Kidney tubule cell (primary cell): ENCODE measurements around the gene ABLIM2.

Experiments used
- DNase-seq: peaks from one replicate; pipeline ENCODE4 v3.0.0-alpha.2; 2018; ENCODE audit warnings: low spot score

ABLIM2 gene

DNA sequence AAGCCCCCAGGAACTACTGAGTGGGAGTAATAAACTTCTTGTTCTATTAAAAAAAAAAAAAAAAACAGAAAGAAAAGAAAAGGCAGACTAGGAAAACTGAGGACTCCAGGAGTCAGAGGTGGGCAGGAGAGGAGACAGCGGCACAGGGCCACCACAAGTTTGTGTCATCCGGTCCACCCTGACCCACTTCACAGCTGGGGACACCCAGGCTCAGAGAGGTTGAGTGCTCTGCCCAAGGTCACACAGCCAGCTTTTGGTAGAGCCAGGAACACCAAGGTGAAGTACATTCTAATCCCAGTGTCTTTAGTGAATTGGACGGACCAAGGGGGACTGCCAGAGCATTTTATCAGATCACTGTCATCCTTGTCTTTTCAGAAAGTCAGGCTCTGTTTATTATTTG is 16.4 kb upstream of the ABLIM2 start:
- no peak for DNase-seq

DNA sequence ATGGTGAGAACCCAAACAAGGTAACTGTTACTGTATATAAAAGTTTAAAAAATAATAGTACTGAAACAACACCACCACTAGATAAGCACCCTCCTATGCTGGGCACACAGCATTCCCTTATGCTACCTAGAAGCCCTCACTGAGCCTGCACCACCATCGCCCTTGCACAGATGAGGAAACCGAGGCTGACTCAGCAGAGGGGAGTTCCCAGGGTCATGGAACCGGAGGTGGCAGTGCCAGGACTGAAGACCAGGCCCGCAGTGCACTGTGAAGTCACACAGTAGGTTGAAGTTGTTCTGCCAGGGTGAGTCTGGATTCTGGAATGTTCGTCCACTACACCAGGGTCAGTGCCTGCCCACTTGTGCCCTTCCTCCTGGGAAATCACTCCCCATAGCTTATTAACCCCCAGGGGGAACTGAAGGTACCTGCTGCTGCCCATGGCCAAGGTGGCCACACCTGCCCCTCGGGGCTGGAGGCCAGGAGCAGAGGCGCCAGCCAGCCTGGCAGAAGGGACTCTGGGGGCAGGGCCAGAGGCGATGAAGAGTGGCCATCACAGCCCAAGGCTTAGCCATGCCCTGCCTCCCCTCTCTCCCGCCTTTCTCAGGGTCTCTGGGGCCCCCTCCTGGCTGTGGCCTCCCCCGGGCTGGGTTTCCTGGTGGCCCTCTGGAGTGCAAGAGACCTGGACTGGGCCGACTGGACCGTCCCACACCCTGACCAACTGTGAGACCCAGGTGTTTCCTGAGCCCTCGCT is 15.1 kb upstream of the ABLIM2 start:
- peak; percentile 21 for DNase-seq

DNA sequence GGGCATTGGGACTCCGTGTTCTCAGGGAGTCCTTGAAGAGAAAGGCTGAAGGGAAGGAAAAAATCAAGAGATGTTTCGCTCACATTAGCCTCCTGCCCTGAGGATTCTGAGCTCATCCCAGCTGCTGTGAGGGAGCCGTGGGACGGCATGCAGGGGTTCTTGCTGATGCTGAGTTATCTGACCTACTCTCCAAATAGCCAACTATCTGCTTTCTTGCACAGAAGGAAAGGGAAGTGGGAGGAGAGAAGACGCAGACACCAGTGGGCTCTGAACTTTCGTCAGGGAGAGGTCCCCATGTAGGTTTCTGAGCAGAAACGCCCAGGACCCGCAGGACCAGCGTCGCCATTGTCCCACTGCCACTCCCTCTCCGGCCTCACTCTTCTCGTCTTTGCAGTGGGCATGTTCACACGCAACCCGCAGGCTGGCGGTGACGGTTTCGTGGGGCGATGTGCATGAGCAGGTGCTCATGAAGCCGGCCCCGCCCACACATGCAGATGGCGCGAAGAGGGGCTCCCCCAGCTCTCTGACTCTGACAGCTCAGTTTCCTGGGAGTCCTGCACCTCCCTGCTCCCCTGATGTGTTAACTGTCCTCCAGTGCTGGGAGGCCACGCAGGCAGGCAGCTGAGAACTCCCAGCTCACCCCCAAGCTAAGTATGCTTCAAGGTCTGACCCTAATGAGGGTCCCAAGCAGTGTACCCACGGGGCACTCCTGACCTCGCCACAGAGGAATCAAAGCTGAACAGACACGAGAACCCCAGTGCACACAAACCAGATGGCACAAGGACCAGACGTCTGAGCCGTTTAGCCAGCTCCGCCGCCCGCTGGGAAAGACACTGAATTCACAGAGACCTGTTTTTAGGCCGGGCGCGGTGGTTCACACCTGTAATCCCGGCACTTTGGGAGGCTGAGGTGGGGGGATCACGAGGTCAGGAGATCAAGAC is 13.6 kb upstream of the ABLIM2 start:
- no peak for DNase-seq

DNA sequence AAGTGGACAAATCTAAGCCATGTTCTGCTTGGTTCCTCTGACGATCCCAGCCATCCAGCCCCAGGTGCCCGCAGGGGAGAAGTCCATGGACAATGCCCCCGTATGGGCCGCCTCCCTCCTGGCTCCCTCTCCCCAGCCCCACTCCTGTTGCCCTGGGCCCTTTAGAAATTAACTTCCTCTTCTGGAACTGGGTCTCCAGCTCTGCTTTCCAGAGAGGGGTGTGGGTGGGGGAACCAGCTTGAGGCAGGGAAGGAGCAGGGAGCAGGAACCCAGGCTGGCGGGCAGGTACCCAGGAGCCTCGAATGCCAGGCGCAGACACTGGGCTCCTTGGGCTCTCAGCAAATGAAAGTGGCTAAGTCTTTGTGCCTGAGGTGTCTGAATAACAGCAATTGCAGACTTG is 12.7 kb upstream of the ABLIM2 start:
- no peak for DNase-seq

DNA sequence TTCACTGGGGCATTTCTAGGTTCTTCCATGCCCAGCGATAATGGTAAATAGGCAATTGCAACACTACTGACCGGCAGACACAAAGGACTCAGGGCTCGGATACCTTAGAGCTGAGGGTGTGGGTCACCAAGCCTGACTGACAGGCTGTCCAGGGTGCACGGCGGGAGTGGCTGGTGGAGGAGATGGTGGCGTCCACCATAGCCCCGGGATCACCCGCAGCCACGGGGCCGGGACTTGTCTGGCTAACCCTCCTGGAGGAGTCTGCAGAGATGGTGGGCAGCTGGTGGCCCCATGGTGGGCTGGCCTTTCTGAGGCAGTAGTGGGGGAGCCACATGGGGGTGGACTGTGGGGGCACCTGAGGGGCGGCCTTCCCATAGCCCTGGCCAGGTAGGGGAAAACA is 11.7 kb upstream of the ABLIM2 start:
- DNase-seq = no peak

DNA sequence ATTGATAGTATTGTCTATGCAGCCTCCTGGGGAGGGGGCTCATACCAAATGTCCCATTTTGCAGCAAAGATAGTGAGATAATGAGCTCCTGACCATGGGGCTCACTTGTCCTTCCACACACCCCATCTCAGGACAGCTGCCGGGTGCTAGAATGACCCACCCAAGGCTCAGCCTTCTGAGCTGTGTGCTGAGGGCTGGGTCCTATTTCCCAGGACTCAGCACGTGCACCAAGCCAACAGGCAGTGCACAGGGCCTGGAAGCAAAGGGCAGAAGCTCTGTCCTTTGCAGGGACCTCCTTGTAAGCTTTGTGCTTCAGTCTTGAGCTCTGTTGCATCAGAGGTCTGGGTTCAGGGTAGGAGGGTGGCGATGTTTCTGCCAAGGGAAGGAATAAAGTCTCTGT is 11.2 kb upstream of the ABLIM2 start:
- DNase-seq = no peak

DNA sequence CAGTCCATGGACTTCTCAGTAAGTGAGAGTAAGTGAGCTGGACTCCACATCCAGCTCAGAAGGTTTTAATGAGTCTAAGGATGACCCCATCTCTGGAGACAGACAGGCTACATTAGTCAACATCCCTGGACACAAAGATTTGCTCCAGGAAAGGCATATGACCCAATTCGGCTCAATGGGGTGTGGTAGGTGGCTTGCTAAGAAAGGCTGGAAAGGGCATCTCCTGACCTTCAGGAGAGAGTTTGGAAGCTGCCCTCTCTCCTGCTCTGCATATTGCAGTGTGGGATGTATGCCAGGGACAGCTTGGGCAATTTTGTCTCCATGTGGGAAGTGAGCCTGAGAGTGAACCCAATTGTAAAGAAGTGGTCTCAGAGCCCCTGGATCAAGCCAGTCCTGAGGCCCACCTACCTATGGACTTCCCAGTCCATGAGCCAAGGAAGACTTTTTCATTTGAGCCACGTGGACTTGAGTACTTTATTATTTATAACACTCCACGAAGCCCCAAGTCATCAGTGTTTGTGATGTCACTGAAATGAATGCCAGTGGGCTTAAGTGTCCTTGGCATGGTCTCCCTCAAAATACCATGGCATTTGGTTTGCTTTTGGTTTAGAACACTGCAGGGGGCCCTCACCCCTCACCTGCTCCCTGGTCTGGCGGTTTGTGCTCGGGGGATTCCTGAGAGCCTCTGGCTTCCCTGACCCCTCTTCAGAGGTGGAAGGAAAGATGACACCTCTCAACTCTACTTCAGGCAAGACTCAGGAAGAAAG is 10.4 kb upstream of the ABLIM2 start:
- DNase-seq = no peak

DNA sequence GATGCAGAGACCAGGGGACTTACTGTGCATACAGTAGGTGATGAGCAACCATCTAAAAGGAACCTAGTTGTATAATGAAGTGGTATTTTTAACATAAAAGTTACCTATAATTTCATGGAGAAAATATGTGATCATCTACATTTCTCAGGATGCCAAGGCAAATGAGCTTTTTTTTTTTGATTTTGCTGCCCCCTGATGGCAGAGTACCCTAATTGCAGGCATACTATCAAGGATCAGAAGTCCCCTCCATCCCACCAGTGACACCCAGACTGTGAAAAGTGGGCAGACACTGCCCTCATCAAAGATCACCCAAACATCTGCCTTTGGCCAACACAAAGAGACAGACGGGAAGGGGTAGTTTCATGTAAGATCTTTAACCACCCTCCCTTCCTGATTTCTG is 9.6 kb upstream of the ABLIM2 start:
- no peak for DNase-seq

DNA sequence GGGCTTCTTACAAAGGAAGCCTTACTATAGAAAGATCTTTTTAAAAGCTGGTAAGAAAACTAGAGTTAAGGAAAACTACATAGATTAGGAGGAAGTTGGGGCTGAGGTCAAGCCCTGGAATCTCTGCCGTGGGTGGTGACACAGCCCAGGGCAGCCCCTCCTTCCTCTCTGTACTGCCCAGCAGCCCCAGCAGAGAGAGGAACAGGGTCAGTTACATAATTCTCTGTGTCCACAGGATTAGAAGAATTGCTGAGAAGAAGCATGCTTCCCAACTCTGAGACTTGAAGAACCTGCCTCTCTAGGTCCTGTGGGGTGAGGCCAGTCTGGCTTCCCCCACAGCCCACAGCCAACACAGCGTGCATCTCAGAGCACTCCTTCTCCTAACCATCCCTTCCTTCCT is 9.2 kb upstream of the ABLIM2 start:
- DNase-seq = no peak

DNA sequence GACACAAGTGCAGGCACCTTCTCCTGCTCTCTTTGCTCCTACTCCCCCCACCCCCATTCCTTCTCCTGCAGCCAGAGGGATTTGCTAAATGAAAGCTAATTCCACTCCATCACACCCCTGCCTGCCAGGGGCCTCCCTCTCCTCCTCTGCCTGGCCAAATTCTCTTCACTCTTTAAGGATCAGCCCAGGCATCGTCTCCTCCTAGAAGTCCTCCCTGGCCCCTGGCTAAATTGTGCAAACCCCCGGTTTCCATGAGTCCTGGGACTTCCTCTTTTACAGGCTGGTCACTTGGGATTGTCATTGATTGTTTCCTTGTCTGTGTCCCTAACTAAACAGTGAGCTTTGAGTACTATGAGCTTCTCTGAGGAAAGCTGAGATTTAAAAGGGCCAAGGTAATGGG is 8.7 kb upstream of the ABLIM2 start:
- no peak for DNase-seq

DNA sequence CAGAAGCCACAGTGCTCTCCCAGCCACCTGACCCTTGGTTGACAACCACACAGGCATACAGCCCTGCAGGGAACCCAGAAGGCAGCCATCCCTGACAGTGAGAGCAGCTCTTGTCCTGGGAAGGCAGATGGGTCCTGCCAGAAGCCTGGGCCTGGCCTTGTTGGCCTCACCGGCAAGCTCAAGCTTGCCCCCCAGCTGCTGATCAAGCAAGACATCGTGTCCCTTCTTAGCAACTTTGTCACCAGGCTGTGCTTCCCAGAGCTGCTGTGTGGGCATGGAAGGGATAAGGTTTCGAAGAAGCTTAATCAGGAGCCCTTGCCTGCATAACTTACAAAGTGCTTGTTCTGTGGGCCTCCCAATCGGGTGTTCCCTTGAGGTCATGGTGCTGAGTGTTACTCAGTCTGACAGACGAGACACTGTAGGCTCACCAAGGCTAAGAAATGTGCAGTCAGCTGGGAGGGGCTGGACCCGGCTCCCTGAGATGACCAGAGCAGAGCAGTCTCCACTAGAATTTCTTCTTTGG is 6.8 kb upstream of the ABLIM2 start:
- no peak for DNase-seq

DNA sequence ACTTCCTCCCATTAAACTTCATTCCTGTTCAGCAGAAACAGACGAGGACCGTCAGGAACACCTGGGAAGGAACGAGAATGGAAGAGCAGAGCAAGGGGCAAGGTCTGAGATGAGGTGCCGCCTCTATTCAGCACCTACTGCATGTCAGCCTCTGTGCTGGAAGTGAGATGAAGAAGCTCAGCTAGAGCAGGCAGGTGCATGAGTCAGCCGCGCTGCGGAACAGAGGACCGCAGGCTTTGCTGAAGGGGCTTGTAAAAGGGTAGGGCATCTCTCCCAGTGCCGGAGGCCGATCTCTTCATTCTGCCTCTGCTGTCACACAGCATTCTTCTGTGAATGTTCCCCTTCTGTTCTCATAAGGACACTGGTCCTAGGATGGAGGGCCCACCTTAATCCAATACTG is 6.1 kb upstream of the ABLIM2 start:
- DNase-seq = no peak

DNA sequence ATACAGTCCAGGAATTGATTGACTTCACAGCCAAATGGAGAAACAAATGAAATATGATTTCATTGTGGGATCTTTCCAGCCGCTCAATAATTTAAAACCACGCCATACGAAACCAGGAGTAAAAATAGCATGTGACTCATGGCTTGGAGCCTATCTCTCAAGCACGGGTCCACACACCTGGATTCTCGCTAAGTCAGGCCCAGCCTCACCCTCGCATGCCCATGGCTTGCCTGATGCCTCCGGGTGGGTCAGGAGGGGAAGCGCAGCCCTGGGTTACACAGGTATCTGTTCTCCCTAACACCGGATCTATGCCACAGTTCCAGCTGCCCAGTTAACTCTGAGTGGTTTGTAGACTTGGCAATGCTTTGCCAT is 5.6 kb upstream of the ABLIM2 start:
- no peak for DNase-seq

DNA sequence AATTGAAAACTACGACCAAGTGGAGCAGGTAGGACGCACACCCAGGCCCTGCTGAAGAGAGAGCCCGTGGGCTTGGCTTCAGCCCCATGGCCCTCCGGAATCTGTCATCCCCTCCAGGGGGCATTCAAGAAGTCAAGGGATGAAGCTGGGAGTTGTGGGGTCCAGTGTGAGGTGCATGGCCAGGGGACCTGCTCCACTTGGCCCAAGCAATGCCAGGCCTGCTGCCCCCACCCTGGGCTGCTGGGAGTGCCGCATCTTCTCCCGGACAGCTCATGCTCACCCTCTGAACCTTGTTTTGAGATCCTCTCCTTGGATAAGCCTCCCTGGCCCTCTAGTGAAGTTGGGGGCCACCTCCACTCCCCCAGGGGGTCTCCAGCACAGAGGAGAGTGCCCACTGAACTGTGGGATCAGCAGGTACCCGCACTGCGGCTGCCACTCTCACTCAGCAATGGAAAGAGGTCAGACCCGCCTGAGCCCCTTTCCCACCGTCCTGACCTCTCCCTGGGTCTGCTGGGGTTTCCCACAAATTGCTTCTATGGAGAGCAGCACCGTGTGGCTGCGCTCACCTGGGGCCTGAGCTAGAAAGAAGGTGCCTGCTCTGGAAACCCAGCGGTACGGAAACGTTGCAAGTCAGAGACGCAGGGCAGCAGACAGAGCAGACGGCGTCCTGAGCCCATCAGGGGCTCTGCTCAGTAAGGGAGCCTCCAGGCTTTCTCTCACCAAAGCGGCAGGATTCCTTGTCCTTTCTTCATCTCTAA is 5.0 kb upstream of the ABLIM2 start:
- no peak for DNase-seq

DNA sequence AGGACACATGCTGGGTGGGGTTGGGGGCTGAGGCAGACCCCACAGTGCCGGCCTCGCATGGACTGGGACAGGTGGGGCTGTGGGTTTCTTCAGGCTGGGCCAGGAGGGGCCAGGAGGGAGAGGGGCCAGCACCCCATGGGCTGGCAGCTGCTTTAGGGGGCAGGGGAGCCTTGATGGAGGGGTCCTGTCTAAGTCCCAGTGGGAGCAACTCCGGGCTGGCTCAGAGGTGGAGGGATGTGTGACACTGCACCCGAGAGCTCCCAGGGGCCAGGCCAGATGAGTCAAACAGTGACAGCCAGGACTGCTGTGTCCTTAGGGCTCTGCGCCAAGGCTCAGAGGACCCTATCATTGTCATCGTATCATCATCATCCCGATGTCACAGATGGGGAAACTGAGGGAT is 4.4 kb upstream of the ABLIM2 start:
- no peak for DNase-seq

DNA sequence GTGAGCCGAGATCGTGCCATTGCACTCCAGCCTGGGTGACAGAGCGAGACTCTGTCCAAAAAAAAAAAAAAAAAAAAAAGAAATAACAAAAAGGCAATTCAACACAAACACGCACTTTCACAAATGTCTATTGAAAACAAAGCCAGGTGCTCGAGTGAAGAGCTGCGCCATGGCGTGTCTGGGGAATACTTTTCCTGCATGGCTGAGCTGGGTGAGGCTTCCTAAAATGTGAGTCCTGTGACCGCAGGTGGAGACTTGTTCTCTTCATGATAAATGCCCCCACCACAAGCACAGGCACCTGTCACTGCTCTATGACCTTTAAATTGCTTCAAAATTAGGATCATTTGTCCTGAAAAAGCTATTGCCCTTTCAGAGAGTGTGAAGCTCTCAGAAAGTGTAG is 4.0 kb upstream of the ABLIM2 start:
- DNase-seq = no peak

DNA sequence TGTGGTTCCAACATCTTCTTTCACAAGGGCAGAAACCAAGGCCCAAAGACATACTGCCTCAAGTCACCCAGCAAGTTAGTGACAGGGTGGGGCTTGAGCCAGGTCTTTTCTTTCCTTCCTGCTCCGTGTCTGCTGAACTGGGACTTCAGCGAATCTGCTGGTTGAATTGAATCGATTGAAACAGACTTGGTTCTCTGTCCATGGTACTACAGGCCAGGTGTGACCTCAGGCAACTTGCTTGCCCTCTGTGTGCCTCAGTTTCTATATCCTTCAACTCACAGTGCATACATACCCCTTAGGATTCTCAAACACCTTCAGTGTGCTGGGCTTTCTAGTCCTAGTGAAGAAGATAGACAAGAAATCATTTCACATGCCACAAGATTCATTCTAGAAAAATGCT is 2.0 kb upstream of the ABLIM2 start:
- DNase-seq = no peak

DNA sequence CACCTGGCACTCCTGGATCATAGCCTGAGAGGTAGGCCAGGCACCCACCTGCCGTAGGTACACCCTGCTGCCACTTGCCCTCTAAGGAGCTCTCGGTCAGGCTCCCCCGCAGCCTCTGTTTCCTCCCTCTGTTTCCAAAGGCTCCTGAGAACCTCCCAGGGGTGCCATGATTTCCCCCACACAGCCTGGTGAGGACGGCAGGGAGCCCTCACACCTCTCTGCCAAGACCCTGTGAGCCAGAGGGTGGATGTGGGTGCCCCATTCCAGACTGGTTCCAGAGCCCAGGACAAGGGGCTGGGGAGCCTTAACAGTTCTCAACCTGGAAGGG is 1.6 kb upstream of the ABLIM2 start:
- DNase-seq = no peak

DNA sequence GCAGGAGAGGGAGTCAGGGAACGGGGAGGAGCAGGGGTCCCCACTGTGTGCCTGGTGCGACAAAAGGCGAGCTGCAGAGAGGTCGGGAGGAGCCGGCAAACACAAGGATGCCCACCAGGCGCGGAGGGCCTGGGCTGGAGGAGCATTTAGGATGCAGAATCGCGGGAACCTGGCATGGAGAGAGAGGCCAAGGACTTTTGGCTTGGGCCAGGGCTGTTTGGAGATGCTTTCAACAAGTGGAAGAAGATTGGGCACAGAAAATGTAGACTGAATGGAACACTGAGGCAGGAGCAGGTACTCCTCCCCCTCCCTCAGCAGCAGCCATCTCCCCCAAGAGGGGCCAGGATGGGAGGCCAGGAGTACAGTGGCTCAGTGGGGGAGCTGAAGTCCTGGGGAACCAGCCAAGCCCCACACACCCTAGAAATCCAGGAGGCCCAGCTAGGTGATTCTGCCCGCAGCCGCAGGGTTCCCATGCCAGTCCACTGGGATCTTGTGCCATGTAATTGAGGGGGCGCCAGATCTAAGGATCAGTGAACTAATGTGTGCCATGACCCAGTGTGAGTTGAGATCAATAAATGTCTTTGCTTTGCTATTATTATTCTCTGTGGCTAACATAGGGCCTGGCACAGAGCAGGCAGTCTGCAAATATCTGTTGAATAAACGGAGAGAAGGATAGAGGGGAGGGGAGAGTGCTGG is 1.1 kb upstream of the ABLIM2 start:
- no peak for DNase-seq

DNA sequence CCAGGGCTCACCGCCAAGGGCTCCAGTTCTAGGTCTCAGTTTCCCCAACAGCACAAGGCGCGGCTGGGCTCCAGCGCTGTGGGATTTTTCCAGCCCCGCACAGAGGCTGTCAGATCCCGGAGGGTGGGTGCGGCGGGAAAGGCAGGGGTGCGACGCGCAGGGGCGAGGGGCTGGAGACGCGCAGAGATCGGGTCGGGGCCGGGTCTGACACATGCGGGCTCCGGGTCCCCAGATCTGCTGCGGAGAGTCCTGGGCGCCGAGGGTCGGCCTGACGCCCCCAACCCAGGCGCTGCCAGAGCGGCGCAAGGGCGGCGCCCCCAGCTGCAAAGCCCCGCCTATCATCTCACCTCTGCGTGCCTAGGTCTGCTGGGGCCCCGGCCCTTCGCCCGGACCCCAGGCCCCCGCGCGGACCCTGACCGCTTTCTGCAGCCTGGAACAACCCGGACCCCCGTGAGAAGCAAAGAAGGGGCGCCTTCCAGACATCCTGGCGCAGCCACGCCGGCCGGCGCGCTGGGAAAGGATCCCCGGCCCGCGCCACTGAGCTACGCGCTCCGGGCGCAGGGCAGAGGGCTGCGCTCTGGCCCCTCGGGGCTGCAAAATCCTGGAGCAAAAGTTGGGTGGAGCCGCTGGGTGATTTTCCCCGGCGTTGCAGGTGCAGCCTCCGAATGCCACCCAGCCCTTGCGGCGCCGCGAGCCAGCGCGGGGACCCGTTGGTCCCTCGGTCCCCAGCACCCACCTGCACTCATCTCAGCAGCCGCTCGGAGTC is 486 bp downstream of the ABLIM2 start:
- DNase-seq = no peak

DNA sequence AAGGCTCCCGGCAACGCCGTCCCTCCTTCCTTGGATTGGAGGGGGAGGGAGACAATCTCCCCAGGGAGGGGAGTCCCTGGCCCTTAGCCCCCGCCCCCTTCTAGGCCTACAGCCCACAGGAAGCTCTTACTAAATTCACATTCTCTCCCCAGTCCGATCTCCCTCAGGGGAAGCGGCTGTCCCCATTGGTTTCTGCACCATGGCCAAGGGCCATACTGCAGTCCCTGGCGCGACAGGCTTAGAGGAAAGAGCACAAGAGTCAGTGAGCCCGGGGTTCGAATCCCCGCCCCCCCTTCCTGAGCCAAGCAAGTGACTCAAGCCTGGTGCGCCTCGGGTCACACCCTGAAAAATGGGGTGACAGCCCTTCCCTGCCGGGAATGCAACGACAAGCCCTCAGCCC is 1.1 kb downstream of the ABLIM2 start:
- DNase-seq = no peak
